A549 (cell line): ENCODE measurements around the gene HOXD11. TPM values are rescaled to one million over a fixed set of nuclear protein-coding genes. Genes with fewer than 3 reads are reported as not detected.
A peak's percentile ranks its signal among the peaks of the same experiment; 100 is the strongest.

ENCODE experiments used
- ATAC-seq, 2 experiments: fragments of 200-7000 bp in 1 of 2; fragments of >200 bp in 1 of 2; cut with Nextera tagmentation in 1 of 2; cut with Tn5 transposase in 1 of 2; 3 replicates each; pipeline versions ENCODE4 v1.8.0 to v1.9.1; 2018 to 2020; ENCODE audit warnings: mild to moderate bottlenecking in 1 of 2, moderate library complexity in 1 of 2
- CTCF ChIA-PET: fragments of 300-600 bp; sonication (Branson Sonifier 250); formaldehyde crosslinking; extraction: SDS; loops from one replicate; lab custom pipeline; 2021; ENCODE audit warnings: antibody characterized with exemption, inconsistent platforms; lab: Yijun Ruan, JAX
- POLR2A ChIA-PET: fragments of 350-600 bp; formaldehyde crosslinking; extraction: SDS; loops from one replicate; lab custom pipeline; 2021; ENCODE audit warnings: antibody characterized with exemption, inconsistent platforms; lab: Yijun Ruan, JAX
- DNase-seq, 2 experiments: peaks; one replicate each; pipeline versions ENCODE4 v3.0.0 to v3.0.0-alpha.2; 2011 to 2016; ENCODE audit warnings: low read depth in 1 of 2, low spot score in 1 of 2
- FAIRE-seq: peaks from 2 replicates; lab custom pipeline; 2011; peaks lifted over from hg19 to GRCh38; lab: Jason Lieb, UNC
- H3K27ac ChIP-seq, 2 experiments: fragments of >200 bp; sonication (Bioruptor Twin); formaldehyde crosslinking; 3 replicates each; pipeline ENCODE4 v1.5.1; 2016 to 2017
- H3K4me1 ChIP-seq: fragments of >200 bp; sonication (Bioruptor Twin); formaldehyde crosslinking; 3 replicates; pipeline ENCODE4 v1.6.1; 2016
- H3K4me2 ChIP-seq: fragments of >200 bp; sonication (Bioruptor Twin); formaldehyde crosslinking; 3 replicates; pipeline ENCODE4 v1.6.1; 2016
- H3K4me3 ChIP-seq: fragments of >200 bp; sonication (Bioruptor Twin); formaldehyde crosslinking; 3 replicates; pipeline ENCODE4 v1.5.1; 2016
- H3K9me3 ChIP-seq: fragments of >200 bp; sonication (Bioruptor Twin); formaldehyde crosslinking; 3 replicates; pipeline ENCODE4 v1.6.1; 2016
- CHD2 ChIP-seq: fragments of 150-350 bp; IDR thresholded peaks from 2 replicates; pipeline ENCODE4 v1.6.1; 2014; ENCODE audit warnings: low read length; ENCODE audit not compliant: partially characterized antibody
- CHD4 ChIP-seq: fragments of 200-600 bp; sonication (generic); IDR thresholded peaks from 2 replicates; pipeline ENCODE4 v1.6.1; 2016; ENCODE audit warnings: antibody characterized with exemption, mild to moderate bottlenecking, borderline replicate concordance
- EHF ChIP-seq: fragments of 250-450 bp; sonication (Bioruptor Pico); IDR thresholded peaks from 2 replicates; pipeline ENCODE4 v1.5.0; 2020; ENCODE audit warnings: mild to moderate bottlenecking
- EHMT2 ChIP-seq: fragments of 200-600 bp; sonication (generic); IDR thresholded peaks from 2 replicates; pipeline ENCODE4 v1.6.1; 2016; ENCODE audit warnings: antibody characterized with exemption, low read depth, mild to moderate bottlenecking, moderate library complexity
- GATA3 ChIP-seq: IDR thresholded peaks from 2 replicates; pipeline ENCODE4 v1.6.1; 2012; ENCODE audit warnings: borderline replicate concordance
- JUN ChIP-seq, 2 experiments: fragments of >200 bp; sonication (Bioruptor Twin); formaldehyde crosslinking; IDR thresholded peaks; 2 replicates in 1 of 2; 3 replicates in 1 of 2; pipeline ENCODE4 v1.6.1; 2016 to 2017
- MAFK ChIP-seq: fragments of 450-650 bp; IDR thresholded peaks from 2 replicates; pipeline ENCODE4 v1.6.1; 2014; ENCODE audit not compliant: partially characterized antibody
- PHF8 ChIP-seq: fragments of 200-600 bp; sonication (generic); IDR thresholded peaks from 2 replicates; pipeline ENCODE4 v1.6.1; 2016; ENCODE audit warnings: low read depth, mild to moderate bottlenecking, antibody characterized with exemption, moderate library complexity, borderline replicate concordance
- RAD21 ChIP-seq, 2 experiments: fragments of >200 bp in 1 of 2; sonication (Bioruptor Twin) in 1 of 2; formaldehyde crosslinking in 1 of 2; IDR thresholded peaks in 1 of 2; conservative IDR thresholded peaks in 1 of 2; 2 replicates in 1 of 2; 3 replicates in 1 of 2; pipeline ENCODE4 v1.6.1; 2012 to 2018; ENCODE audit warnings: inconsistent platforms in 1 of 2
- SMC3 ChIP-seq: fragments of >200 bp; sonication (Bioruptor Twin); formaldehyde crosslinking; IDR thresholded peaks from 3 replicates; pipeline ENCODE4 v1.6.1; 2018; ENCODE audit warnings: inconsistent platforms
- WGBS: methylation state at CpG from one replicate; pipeline ENCODE4 v1.1.6; 2017; ENCODE audit errors: missing lambda C conversion rate; 5-methylcytosine and 5-hydroxymethylcytosine counted together
- polyA plus RNA-seq, 4 experiments: library from polyadenylated mRNA; depleted of rRNA in 3 of 4; stranded (reverse); fragments of >200 nt; fragmentation: RNase III in 1 of 4; extraction: RNeasy Plus Mini Kit Qiagen cat#74134 plus additional on column Dnase treatment in 1 of 4; gene quantifications; 2 replicates in 3 of 4; 3 replicates in 1 of 4; pipeline ENCODE4 v1.2.3, GENCODE V29; 2011 to 2017
- TF ChIP-seq, protein P1 (sequence below): fragments of >200 bp; sonication (Bioruptor Twin); formaldehyde crosslinking; IDR thresholded peaks from 3 replicates; pipeline ENCODE4 v1.5.1; 2016
- TF ChIP-seq, protein P2 (sequence below): IDR thresholded peaks from 2 replicates; pipeline ENCODE4 v1.6.1; 2012
- TF ChIP-seq, protein P3 (sequence below): IDR thresholded peaks from 2 replicates; pipeline ENCODE4 v1.6.1; 2012; ENCODE audit warnings: low read depth, borderline replicate concordance
- TF ChIP-seq, protein P4 (sequence below): fragments of >200 bp; sonication (Bioruptor Twin); formaldehyde crosslinking; IDR thresholded peaks from 2 replicates; pipeline ENCODE4 v1.6.1; 2016

HOXD11 gene
- polyA plus RNA-seq, 2 of the 4 experiments (the other 2 are of a cell fraction), result 2.6 to 4.8 TPM

DNA sequence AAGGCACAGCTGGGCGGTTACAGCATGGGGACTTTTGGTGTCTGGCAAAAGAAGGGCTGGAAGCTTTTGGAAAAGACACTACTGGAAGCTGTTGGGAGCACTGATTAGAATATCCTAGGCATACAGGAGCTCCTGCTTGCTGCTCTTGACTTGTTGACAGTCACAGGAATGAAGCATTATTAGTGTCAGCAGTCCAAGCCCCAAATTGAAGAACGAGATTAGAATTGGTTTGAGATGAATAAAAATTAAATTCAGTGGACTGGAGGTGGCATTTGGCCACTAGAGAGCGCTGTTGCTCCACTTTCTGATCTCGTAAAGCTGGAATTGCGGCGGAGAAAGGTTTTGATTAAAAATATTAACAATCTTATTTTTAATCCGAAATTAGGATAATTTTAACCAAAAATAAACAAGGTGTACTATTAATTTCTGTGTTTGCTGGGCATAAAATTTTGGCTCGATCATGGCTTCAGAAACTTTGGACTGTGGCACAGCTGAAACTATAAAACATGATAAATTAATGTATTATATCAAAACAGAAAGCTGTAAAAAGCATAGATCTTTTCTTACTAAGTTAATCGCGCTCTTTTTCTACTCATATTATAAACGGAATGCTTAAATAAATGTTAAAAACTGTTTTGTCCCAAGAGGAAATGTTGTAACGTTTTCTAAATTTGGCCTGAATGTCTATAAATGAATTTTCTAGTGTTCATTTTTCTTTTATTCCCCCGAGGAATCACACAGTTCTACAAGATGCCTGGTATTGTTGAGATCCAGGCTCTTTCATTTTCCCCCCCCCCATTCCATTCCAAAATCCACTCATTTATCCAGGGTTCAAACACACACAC, 20.1 kb downstream of the HOXD11 start:
- DNase-seq, result peak in 1 of 2 experiments; percentile 52
- WGBS, result 16% methylated on average over 13 of the region's 13 CpGs
- 0 out of 3 replicates have a peak, but pooled peaks cover 3% of the 10 kb centered on the region for H3K4me1 ChIP-seq
- no peaks in the 10 kb centered on the region for H3K9me3 ChIP-seq
- ChIA-PET CTCF (interaction anchor here (0.7 to 9.5 kb wide), 51 partner anchors 9 to 1206 kb away, joined by 3 to 139 read pairs (median 5); partner anchors contain the start of genes HOXD10 and HOXD11), POLR2A (interaction anchor here (1.0 kb wide), 2 partner anchors 14 to 525 kb away, joined by 3 to 4 read pairs; no protein-coding TSS in a partner anchor)
- ATAC-seq, result 0 out of 6 replicates have a peak, but pooled peaks of 1 of the 2 experiments have one; percentile 10
- FAIRE-seq, result no peak
- H3K4me2 ChIP-seq, result peak overlapping the region; percentile 72
- TF ChIP-seq RAD21 (conservative IDR thresholded peaks at IDR 0.05 in 1 of 2, IDR thresholded peaks at IDR 0.05 in 1 of 2) (peak; percentile 87 to 91), SMC3 (peak; percentile 81), EHMT2 (no peak), MAFK (no peak)
- TF ChIP-seq, protein P1, sequence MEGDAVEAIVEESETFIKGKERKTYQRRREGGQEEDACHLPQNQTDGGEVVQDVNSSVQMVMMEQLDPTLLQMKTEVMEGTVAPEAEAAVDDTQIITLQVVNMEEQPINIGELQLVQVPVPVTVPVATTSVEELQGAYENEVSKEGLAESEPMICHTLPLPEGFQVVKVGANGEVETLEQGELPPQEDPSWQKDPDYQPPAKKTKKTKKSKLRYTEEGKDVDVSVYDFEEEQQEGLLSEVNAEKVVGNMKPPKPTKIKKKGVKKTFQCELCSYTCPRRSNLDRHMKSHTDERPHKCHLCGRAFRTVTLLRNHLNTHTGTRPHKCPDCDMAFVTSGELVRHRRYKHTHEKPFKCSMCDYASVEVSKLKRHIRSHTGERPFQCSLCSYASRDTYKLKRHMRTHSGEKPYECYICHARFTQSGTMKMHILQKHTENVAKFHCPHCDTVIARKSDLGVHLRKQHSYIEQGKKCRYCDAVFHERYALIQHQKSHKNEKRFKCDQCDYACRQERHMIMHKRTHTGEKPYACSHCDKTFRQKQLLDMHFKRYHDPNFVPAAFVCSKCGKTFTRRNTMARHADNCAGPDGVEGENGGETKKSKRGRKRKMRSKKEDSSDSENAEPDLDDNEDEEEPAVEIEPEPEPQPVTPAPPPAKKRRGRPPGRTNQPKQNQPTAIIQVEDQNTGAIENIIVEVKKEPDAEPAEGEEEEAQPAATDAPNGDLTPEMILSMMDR, result peak; percentile 96
- H3K27ac ChIP-seq, result no peak overlapping the region
- no peak overlapping the region for H3K4me3 ChIP-seq

DNA sequence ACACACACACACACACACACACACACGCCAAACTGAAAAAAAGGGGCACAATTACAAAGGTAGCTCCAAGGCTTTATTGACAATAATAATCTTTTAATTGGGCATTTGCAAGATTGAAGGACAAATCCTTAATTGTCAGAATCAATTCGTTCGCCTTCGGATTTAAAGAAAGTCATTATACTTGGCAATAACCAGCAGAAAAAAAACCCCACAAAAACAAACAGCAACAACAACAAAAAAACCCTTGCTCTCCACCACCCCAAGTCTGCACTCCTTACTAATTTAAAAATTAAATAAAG, 20.6 kb downstream of the HOXD11 start:
- FAIRE-seq (no peak), ATAC-seq (no peak), DNase-seq (no peak)
- POLR2A ChIA-PET, result no interaction called here
- H3K4me3 ChIP-seq, result no peak overlapping the region
- H3K27ac ChIP-seq, result no peak overlapping the region
- CTCF ChIA-PET, result interaction anchor here (0.7 to 9.5 kb wide), 32 partner anchors 11 to 1206 kb away, joined by 3 to 139 read pairs (median 6); partner anchors contain the start of gene HOXD10
- no peaks in the 10 kb centered on the region for H3K9me3 ChIP-seq
- 0 out of 3 replicates have a peak, but pooled peaks cover 3% of the 10 kb centered on the region for H3K4me1 ChIP-seq
- TF ChIP-seq, protein P2, sequence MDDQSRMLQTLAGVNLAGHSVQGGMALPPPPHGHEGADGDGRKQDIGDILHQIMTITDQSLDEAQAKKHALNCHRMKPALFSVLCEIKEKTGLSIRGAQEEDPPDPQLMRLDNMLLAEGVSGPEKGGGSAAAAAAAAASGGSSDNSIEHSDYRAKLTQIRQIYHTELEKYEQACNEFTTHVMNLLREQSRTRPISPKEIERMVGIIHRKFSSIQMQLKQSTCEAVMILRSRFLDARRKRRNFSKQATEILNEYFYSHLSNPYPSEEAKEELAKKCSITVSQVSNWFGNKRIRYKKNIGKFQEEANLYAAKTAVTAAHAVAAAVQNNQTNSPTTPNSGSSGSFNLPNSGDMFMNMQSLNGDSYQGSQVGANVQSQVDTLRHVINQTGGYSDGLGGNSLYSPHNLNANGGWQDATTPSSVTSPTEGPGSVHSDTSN, result no peak
- TF ChIP-seq, protein P3, sequence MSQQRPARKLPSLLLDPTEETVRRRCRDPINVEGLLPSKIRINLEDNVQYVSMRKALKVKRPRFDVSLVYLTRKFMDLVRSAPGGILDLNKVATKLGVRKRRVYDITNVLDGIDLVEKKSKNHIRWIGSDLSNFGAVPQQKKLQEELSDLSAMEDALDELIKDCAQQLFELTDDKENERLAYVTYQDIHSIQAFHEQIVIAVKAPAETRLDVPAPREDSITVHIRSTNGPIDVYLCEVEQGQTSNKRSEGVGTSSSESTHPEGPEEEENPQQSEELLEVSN, result no peak
- TF ChIP-seq CHD4 (no peak), CHD2 (no peak)
- no peak overlapping the region for H3K4me2 ChIP-seq
- 74% methylated on average over 4 of the region's 4 CpGs for WGBS

DNA sequence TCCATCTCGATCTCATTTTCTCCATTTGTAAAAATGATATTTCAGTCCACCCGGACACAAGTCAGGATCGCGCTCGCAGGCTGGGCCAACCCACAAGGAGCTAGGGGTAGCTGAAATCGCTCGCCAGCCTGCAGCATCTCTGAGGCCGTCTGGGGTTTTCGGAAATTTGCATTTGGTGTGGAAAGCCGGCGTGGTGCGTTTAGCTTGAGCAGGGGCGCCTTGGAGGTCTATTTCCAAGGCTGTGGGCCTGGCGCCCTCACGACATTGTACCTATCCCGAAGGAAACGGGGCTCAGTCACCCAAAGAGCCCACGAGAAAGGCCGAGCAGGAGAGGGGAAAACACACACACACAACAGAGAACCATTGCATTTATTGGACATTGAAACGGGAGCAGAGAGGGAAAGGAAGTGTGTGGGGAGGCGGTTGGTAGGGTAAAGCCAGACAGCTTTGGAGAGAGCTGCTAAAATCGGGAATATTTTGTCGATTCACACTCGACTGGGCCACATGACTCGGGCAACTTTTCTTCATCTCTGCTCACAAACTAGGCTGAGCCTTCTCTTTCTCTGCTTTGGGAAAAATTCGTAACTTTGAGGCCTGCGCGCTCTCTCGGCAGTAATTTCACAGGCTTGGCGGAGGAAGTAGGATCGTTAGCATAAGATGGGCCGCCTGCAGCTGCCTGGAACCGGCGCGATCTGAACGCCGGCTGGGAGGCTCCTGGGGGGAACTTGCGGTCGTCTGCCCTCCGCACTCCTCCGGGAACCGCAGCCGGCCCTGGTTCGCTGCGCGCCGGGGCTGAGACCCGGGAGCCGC, 21.3 kb downstream of the HOXD11 start:
- Histone ChIP-seq H3K4me1 (0 out of 3 replicates have a peak, but pooled peaks cover 3% of the 10 kb centered on the region), H3K4me2 (no peak overlapping the region; the same call in 2 of the 3 replicates), H3K9me3 (no peaks in the 10 kb centered on the region), H3K27ac (no peak overlapping the region), H3K4me3 (no peak overlapping the region)
- DNase-seq (no peak), FAIRE-seq (no peak), ATAC-seq (no peak)
- WGBS, result 95% methylated on average over 49 of the region's 49 CpGs
- POLR2A ChIA-PET, result interaction anchor here (1.2 kb wide), 1 partner anchor 141 kb away, joined by 3 read pairs; the partner anchor contains the start of gene MTX2
- CTCF ChIA-PET, result interaction anchor here (1.1 to 9.5 kb wide), 19 partner anchors 11 to 1205 kb away, joined by 3 to 139 read pairs (median 9); partner anchors contain the start of gene HOXD10
- TF ChIP-seq, protein P4, sequence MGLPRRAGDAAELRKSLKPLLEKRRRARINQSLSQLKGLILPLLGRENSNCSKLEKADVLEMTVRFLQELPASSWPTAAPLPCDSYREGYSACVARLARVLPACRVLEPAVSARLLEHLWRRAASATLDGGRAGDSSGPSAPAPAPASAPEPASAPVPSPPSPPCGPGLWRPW, result no peak
- TF ChIP-seq PHF8, result no peak
- no peak for TF ChIP-seq JUN (IDR thresholded peaks at IDR 0.05)
- TF ChIP-seq EHMT2, result no peak
- TF ChIP-seq GATA3, result no peak
- no peak for TF ChIP-seq EHF (CRISPR knock-in tag)
